Hepatocyte (in vitro differentiated cells): ENCODE results near the gene ZG16B. TPM values are rescaled to one million over a fixed set of nuclear protein-coding genes. Genes with fewer than 3 reads are reported as not detected.

ENCODE experiments used
- DNase-seq: peaks from one replicate; pipeline ENCODE4 v3.0.0-alpha.2; 2016; ENCODE audit warnings: low spot score
- H2AFZ ChIP-seq: fragments of 200-600 bp; sonication (generic); 2 replicates; pipeline ENCODE4 v1.6.0; 2016; ENCODE audit warnings: antibody characterized with exemption, mild to moderate bottlenecking
- H3K27ac ChIP-seq: fragments of 200-600 bp; sonication (generic); 2 replicates; pipeline ENCODE4 v1.5.1; 2016; ENCODE audit warnings: mild to moderate bottlenecking
- H3K27me3 ChIP-seq: fragments of 200-600 bp; sonication (generic); 2 replicates; pipeline ENCODE4 v1.6.1; 2016
- H3K36me3 ChIP-seq: fragments of 200-600 bp; sonication (generic); replicated peaks from 2 replicates; pipeline ENCODE4 v1.5.1; 2016; ENCODE audit warnings: low read depth; ENCODE audit not compliant: insufficient read depth
- H3K4me1 ChIP-seq: fragments of 200-600 bp; sonication (generic); 2 replicates; pipeline ENCODE4 v1.5.1; 2016; ENCODE audit warnings: mild to moderate bottlenecking, moderate library complexity; ENCODE audit not compliant: insufficient read depth
- H3K4me2 ChIP-seq: fragments of 200-600 bp; sonication (generic); 2 replicates; pipeline ENCODE4 v1.6.0; 2016
- H3K4me3 ChIP-seq: fragments of 200-600 bp; sonication (generic); 2 replicates; pipeline ENCODE4 v1.5.1; 2016; ENCODE audit warnings: mild to moderate bottlenecking
- H3K79me2 ChIP-seq: fragments of 200-600 bp; sonication (generic); 2 replicates; pipeline ENCODE4 v1.6.0; 2017; ENCODE audit warnings: mild to moderate bottlenecking
- H3K9me2 ChIP-seq: fragments of 200-600 bp; sonication (generic); replicated peaks from 2 replicates; pipeline ENCODE4 v1.6.0; 2017; ENCODE audit warnings: mild to moderate bottlenecking; ENCODE audit not compliant: insufficient read depth
- H3K9me3 ChIP-seq: fragments of 200-600 bp; sonication (generic); 2 replicates; pipeline ENCODE4 v1.5.1; 2016; ENCODE audit warnings: low read depth, mild to moderate bottlenecking
- H4K20me1 ChIP-seq: fragments of 200-600 bp; sonication (generic); 2 replicates; pipeline ENCODE4 v1.6.0; 2016; ENCODE audit warnings: mild to moderate bottlenecking; ENCODE audit not compliant: insufficient read depth, poor library complexity, severe bottlenecking
- EZH2 ChIP-seq: fragments of 200-600 bp; sonication (generic); IDR thresholded peaks from 2 replicates; pipeline ENCODE4 v1.6.1; 2016; ENCODE audit warnings: antibody characterized with exemption, mild to moderate bottlenecking, borderline replicate concordance
- EZH2phosphoT487 ChIP-seq: fragments of 200-600 bp; sonication (generic); IDR thresholded peaks from one replicate; pipeline ENCODE4 v1.6.1; 2018; ENCODE audit warnings: antibody characterized with exemption, mild to moderate bottlenecking, low read depth, moderate library complexity; ENCODE audit not compliant: unreplicated experiment, severe bottlenecking
- WGBS: methylation state at CpG from one replicate; pipeline ENCODE4 v1.1.6; 2016; ENCODE audit warnings: low lambda C conversion rate; ENCODE audit errors: missing lambda C conversion rate; 5-methylcytosine and 5-hydroxymethylcytosine counted together
- polyA plus RNA-seq: library from polyadenylated mRNA; unstranded; fragments of >200 nt; fragmentation: Nextera tagmentation; extraction: Ambion mirVana; gene quantifications from 2 replicates; pipeline ENCODE4 v1.2.1, GENCODE V29; 2016
- total RNA-seq: library from RNA; depleted of rRNA; stranded (reverse); fragments of >200 nt; gene quantifications from 2 replicates; pipeline ENCODE4 v1.2.3, GENCODE V29; 2014
- TF ChIP-seq, protein P1 (sequence below): fragments of 200-600 bp; sonication (generic); IDR thresholded peaks from 2 replicates; pipeline ENCODE4 v1.5.1; 2016; ENCODE audit warnings: antibody characterized with exemption, mild to moderate bottlenecking; ENCODE audit not compliant: poor library complexity

ZG16B gene
- total and polyA plus RNA-seq, 2 experiments from 2014 or later = 4.3 to 4.9 TPM

DNA sequence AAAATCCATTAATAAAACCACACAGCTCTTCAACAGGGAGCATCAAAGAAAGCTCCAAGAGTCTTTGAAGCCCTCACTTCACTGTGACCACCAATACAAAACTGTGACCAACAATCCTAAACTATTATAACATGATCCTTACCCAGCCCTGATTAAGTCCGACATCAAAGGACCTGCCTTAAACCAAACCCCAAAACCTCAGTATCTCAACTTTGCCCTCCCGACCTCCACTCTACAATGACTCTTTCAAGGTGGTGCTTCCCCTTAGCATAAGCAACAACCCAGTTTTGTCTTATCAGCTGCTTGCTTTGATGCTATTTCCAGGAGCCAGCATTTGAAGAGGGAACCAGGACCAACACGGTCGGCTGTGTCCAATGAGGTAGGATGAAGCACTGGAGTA lies 36.3 kb downstream of the ZG16B start:
- no peak overlapping the region for H3K4me2 ChIP-seq
- H4K20me1 ChIP-seq = no peaks in the 10 kb centered on the region
- H3K9me2 ChIP-seq = no peaks in the 10 kb centered on the region
- no peak overlapping the region for H2AFZ ChIP-seq
- H3K9me3 ChIP-seq = no peaks in the 10 kb centered on the region
- DNase-seq = no peak
- H3K4me3 ChIP-seq = no peak overlapping the region
- H3K4me1 ChIP-seq = peaks cover 6% of the 10 kb centered on the region
- H3K36me3 ChIP-seq = no peaks in the 10 kb centered on the region
- no peaks in the 10 kb centered on the region for H3K79me2 ChIP-seq
- TF ChIP-seq, protein P1, sequence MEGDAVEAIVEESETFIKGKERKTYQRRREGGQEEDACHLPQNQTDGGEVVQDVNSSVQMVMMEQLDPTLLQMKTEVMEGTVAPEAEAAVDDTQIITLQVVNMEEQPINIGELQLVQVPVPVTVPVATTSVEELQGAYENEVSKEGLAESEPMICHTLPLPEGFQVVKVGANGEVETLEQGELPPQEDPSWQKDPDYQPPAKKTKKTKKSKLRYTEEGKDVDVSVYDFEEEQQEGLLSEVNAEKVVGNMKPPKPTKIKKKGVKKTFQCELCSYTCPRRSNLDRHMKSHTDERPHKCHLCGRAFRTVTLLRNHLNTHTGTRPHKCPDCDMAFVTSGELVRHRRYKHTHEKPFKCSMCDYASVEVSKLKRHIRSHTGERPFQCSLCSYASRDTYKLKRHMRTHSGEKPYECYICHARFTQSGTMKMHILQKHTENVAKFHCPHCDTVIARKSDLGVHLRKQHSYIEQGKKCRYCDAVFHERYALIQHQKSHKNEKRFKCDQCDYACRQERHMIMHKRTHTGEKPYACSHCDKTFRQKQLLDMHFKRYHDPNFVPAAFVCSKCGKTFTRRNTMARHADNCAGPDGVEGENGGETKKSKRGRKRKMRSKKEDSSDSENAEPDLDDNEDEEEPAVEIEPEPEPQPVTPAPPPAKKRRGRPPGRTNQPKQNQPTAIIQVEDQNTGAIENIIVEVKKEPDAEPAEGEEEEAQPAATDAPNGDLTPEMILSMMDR = no peak
- TF ChIP-seq EZH2phosphoT487 = no peak
- no peaks in the 10 kb centered on the region for H3K27me3 ChIP-seq
- 88% methylated on average over 4 of the region's 4 CpGs for WGBS
- no peak overlapping the region for H3K27ac ChIP-seq

- Histone ChIP-seq H3K36me3 (no peaks in the 10 kb centered on the region), H3K79me2 (no peaks in the 10 kb centered on the region), H3K4me2 (peak overlapping the region; percentile 73), H3K4me1 (peaks cover 6% of the 10 kb centered on the region), H4K20me1 (no peaks in the 10 kb centered on the region), H2AFZ (peak overlapping the region; percentile 82), H3K27me3 (no peaks in the 10 kb centered on the region), H3K4me3 (peak overlapping the region; percentile 47), H3K27ac (peak overlapping the region; percentile 93), H3K9me2 (no peaks in the 10 kb centered on the region), H3K9me3 (no peaks in the 10 kb centered on the region)
- no peak for TF ChIP-seq EZH2
- TF ChIP-seq, protein P1 = no peak
- TF ChIP-seq EZH2phosphoT487 = no peak
- DNase-seq = no peak
- 72% methylated on average over 8 of the region's 8 CpGs for WGBS
Measured at GRCh38 chr16:2867661-2867986, 37.5 kb downstream of the ZG16B start.

- Histone ChIP-seq H3K4me2 (peak overlapping the region; percentile 73), H4K20me1 (no peaks in the 10 kb centered on the region), H3K27me3 (no peaks in the 10 kb centered on the region), H3K36me3 (no peaks in the 10 kb centered on the region), H3K27ac (peak overlapping the region; percentile 93), H2AFZ (peak overlapping the region; percentile 82), H3K4me3 (peak overlapping the region; percentile 47), H3K79me2 (no peaks in the 10 kb centered on the region), H3K9me3 (no peaks in the 10 kb centered on the region), H3K4me1 (peaks cover 6% of the 10 kb centered on the region), H3K9me2 (no peaks in the 10 kb centered on the region)
- peak; percentile 95 for DNase-seq
- WGBS = 2% methylated on average over 45 of the region's 45 CpGs
- TF ChIP-seq, protein P1 = peak; percentile 98
- TF ChIP-seq EZH2phosphoT487 = no peak
Measured at GRCh38 chr16:2867987-2868789, 38.1 kb downstream of the ZG16B start.
